Measurements from ENCODE around the gene KCNK17.

The KCNK17 gene

DNA sequence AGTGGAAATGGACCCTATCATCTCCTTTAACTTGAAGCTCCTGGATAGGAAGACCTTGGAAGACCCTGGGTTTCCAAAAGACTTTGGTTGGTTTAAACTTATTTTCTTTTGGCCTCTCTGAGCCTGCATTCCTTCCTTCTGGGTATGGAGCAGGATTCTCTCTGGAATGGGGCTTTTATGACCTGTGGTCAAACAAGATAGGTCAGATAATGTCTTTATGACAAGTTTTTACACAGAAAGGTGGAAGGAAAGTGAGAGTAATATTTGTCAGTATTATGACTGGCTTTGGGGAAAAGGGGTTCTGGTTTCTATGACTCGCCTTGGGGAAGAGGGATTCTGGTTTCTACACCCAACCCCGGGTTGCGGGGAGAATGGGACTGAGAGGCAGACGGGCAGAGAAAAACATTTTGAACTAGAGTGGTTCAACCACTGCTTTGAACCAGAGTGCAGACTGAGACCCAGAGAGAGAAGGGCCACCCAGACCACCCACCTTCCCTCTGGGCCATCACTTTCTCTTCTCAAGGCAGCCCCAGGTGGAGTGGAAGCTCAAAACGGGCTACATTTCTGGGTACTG, 47.4 kb downstream of the KCNK17 start:
- no peak for DNase-seq

DNA sequence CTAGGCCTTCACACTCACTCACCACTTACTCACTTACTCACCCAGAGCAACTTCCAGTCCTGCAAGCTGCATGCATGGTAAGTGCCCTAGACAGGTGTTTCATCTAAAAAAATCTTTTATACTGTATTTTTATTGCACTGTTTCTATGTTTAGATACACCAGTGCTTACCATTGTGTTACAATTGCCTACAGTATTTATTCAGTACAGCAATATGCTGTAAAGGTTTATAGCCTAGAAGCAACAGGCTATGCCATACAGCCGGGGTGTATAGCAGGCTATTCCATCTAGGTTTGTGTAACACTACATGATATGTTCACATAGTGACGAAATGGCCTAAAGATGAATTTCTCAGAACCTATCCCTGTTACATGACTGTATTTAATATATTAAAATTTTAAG, 47.8 kb downstream of the KCNK17 start:
- no peak for DNase-seq

DNA sequence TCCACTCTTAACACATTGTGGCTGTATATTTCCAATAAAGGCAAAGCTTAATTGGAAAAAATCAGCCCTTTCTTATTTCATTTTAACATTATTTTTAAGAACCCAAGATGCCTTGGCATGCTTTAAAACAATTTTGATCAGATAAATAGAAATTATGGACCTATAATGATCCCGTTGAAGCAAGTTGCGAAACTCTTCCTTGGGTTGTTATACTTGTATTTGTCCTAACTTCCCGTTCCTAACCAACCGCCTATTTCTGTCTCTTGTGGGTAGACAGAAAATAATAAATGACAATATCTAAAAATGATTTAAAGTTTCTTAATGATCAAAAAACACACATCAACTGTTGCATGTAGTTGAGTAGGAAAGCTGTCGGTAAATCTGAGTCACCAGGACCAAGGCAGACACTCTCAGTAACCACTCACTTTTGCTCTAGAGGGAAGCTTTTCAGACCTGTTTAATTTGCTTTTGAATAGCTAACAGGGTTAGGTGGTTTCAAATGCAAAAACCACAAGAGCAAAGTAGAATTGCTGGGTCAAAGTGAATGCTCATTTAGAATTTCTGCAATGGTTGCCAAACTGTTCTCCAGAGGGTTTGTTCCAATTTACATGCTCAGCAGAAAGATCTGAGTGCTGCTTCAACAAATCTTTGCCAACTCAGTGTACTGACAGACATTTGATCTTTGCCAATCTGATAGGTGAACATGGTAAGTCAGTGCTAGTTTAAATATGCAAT, 50.7 kb downstream of the KCNK17 start:
- DNase-seq = no peak

DNA sequence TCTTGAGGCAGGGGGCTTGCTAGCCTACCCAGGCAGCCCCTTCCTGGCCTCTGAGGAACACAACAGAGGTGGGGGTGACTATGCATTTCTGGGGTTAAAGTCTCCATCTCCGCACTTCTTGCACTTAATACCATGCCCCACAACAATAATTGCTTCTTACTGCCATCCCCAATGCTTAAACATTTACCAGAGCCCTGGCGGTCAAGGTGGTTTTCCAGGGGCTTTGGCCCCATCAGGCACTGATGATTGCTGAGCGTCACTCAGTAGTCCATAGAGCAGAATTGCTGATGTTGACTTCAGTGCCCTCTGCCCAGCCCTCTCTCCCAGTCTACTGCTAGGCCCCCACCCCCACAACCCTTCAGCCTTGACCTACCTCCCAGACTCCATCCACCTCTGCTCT, 52.5 kb downstream of the KCNK17 start:
- no peak for DNase-seq

DNA sequence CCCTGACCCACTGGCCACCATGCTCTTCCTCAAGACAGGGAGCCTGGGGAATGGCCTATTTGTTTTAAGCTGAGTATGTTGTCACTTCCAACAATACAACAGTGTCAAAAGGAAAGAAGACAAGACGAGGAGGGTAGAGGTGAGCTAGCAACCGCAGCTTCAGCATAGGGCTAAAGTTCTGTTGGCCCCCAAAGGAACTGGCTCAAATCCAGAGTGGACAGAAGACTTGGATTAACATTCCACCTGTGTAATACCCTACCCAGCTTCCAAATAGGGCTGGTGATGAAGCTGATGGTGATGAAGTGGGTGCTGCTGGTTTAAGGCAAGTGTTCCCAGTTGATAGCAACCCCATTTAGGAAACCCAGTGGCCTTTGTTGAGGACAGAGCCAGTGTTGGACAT, 53.3 kb downstream of the KCNK17 start:
- DNase-seq = no peak

DNA sequence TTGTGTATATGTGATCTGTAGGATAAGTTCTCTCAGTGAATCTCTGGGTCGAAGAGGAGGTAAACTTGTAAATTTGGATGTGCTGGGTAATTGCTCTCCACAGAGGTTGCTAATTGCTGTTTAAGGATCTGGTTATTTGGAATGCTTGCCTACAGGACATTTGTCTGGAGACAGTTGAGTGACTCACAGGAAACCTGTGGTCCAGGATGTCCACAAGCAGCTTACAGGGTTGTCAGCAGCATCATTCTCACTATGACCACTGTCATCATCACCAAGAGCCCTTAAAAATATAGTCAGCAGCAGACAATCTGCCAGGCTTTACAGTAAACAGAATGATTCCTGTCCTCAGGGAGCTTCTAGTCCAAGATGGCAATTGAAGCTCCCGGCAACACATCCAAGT, 53.8 kb downstream of the KCNK17 start:
- no peak for DNase-seq

DNA sequence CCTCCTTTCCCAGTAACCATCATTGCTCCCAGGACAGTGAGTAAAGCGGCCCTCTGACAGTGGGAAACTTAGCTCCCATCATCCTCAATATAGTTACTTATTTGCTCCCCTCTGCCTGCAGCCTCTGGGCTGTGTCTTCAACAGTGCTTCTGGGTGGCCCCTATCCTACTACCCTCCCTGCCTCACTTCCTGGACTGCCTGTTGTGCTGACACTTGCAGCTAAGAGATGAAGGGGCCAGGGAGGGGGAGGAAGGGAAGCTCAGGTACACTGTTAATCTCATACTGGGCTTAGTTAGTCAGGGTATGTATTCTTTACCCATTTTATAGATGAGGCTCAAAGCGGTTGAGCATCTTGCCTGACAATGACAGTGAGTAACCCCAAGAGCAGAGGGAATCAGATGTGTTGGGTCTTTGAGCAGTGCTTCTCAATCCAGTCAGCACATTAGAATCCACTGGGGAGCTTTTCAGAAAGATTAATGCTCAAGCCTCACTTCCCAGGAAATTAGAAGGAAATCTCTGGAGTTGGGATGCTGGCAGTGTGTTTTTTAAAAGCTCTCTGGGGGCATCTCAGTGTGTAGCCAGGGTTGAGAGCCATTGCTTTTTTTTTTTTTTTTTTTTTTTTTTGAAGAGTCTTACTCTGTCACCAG, 57.8 kb downstream of the KCNK17 start:
- no peak for DNase-seq

DNA sequence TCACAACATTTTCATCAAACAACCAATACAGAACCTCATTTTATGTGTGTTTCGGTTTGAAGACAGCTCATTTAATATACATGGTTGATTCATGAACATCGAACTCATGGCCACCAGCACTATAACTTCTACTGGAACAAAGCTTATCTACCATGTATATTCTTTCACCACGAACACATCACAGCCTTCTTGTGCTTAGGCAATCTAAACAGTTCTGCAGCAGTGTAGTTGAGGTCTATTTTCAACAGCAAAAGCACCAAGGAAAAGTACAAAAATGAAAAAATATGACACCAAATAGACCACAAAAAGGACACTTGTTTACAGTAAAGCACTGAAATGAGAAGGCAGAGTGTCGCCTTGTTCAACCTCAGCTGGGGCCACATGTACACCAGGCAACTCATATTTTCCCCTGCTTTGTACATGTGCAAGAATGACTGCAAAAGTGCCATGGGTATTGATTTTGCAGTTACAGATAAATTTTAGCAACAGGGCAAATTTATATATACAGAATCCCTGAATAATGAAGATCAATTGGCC, 59.2 kb downstream of the KCNK17 start:
- no peak for DNase-seq

DNA sequence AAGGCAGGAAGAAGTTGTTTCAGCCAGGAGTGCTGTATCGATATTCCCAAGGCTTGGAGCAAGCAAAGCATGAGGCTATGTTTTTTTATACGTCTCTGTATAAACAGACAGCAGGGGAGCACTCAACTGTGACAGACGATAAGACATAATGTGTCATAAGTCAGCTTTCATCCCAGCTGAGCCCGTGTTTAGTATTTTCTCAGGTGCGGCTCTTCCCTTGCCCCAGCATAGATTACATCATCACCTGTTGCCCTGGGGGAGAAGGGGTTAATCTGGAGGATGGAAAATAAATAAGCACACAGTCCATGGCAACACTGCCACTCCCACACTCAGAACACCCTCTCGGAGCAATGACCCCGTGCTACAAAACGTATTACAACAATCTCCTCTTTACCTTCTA, 62.8 kb downstream of the KCNK17 start:
- no peak for DNase-seq

DNA sequence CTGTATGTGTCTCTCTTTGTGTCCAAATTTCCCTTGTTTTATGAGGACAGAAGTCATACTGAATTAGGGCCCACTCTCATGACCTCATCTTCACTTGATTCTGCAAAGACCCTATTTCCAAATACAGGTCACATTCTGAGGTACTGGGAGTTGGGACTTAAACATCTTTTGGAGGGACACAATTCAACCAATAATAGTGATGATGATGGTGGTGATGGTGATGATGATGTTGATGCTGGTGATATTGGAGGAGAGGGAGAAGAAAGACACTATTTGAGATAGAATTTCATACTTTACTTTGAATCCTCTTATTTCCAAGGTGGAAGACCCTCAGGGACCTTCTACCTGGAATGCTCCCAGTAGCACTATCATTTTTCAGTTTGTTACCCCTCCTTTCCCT, 63.7 kb downstream of the KCNK17 start:
- DNase-seq = no peak

DNA sequence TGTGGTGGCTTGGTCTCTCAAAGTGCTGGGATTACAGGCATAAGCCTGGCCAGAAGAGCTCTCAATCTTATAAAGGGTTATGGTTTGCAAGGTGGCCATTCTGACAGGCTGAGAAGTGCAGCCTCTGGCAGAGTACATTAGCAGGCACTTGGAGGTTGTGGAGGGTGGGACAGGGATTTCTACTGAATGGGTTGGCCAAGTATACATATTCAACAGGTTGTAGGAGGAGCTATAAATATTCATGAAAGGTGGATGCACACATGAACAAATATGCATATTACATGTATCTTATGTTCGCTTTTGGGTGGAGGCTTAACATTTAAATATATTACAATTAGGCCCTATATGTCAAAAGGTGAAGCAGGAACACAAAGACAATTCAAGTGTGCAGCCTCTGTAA, 64.9 kb downstream of the KCNK17 start:
- no peak for DNase-seq
